Hepatocyte (in vitro differentiated cells): ENCODE measurements around the gene C2CD4C. TPM values are rescaled to one million over a fixed set of nuclear protein-coding genes. Genes with fewer than 3 reads are reported as not detected.
A peak's percentile ranks its signal among the peaks of the same experiment; 100 is the strongest.
"Not testable (repeated sequence)": the region's sequence is repeated elsewhere in the genome, so short reads cannot be mapped to it uniquely, and the experiment has no call there.

ENCODE experiments used
- DNase-seq: peaks from one replicate; pipeline ENCODE4 v3.0.0-alpha.2; 2016; ENCODE audit warnings: low spot score
- H2AFZ ChIP-seq: fragments of 200-600 bp; sonication (generic); 2 replicates; pipeline ENCODE4 v1.6.0; 2016; ENCODE audit warnings: antibody characterized with exemption, mild to moderate bottlenecking
- H3K27ac ChIP-seq: fragments of 200-600 bp; sonication (generic); 2 replicates; pipeline ENCODE4 v1.5.1; 2016; ENCODE audit warnings: mild to moderate bottlenecking
- H3K27me3 ChIP-seq: fragments of 200-600 bp; sonication (generic); 2 replicates; pipeline ENCODE4 v1.6.1; 2016
- H3K36me3 ChIP-seq: fragments of 200-600 bp; sonication (generic); replicated peaks from 2 replicates; pipeline ENCODE4 v1.5.1; 2016; ENCODE audit warnings: low read depth; ENCODE audit not compliant: insufficient read depth
- H3K4me1 ChIP-seq: fragments of 200-600 bp; sonication (generic); 2 replicates; pipeline ENCODE4 v1.5.1; 2016; ENCODE audit warnings: mild to moderate bottlenecking, moderate library complexity; ENCODE audit not compliant: insufficient read depth
- H3K4me2 ChIP-seq: fragments of 200-600 bp; sonication (generic); 2 replicates; pipeline ENCODE4 v1.6.0; 2016
- H3K4me3 ChIP-seq: fragments of 200-600 bp; sonication (generic); 2 replicates; pipeline ENCODE4 v1.5.1; 2016; ENCODE audit warnings: mild to moderate bottlenecking
- H3K79me2 ChIP-seq: fragments of 200-600 bp; sonication (generic); 2 replicates; pipeline ENCODE4 v1.6.0; 2017; ENCODE audit warnings: mild to moderate bottlenecking
- H3K9me2 ChIP-seq: fragments of 200-600 bp; sonication (generic); replicated peaks from 2 replicates; pipeline ENCODE4 v1.6.0; 2017; ENCODE audit warnings: mild to moderate bottlenecking; ENCODE audit not compliant: insufficient read depth
- H3K9me3 ChIP-seq: fragments of 200-600 bp; sonication (generic); 2 replicates; pipeline ENCODE4 v1.5.1; 2016; ENCODE audit warnings: low read depth, mild to moderate bottlenecking
- H4K20me1 ChIP-seq: fragments of 200-600 bp; sonication (generic); 2 replicates; pipeline ENCODE4 v1.6.0; 2016; ENCODE audit warnings: mild to moderate bottlenecking; ENCODE audit not compliant: insufficient read depth, poor library complexity, severe bottlenecking
- EZH2 ChIP-seq: fragments of 200-600 bp; sonication (generic); IDR thresholded peaks from 2 replicates; pipeline ENCODE4 v1.6.1; 2016; ENCODE audit warnings: antibody characterized with exemption, mild to moderate bottlenecking, borderline replicate concordance
- EZH2phosphoT487 ChIP-seq: fragments of 200-600 bp; sonication (generic); IDR thresholded peaks from one replicate; pipeline ENCODE4 v1.6.1; 2018; ENCODE audit warnings: antibody characterized with exemption, mild to moderate bottlenecking, low read depth, moderate library complexity; ENCODE audit not compliant: unreplicated experiment, severe bottlenecking
- WGBS: methylation state at CpG from one replicate; pipeline ENCODE4 v1.1.6; 2016; ENCODE audit warnings: low lambda C conversion rate; ENCODE audit errors: missing lambda C conversion rate; 5-methylcytosine and 5-hydroxymethylcytosine counted together
- polyA plus RNA-seq: library from polyadenylated mRNA; unstranded; fragments of >200 nt; fragmentation: Nextera tagmentation; extraction: Ambion mirVana; gene quantifications from 2 replicates; pipeline ENCODE4 v1.2.1, GENCODE V29; 2016
- total RNA-seq: library from RNA; depleted of rRNA; stranded (reverse); fragments of >200 nt; gene quantifications from 2 replicates; pipeline ENCODE4 v1.2.3, GENCODE V29; 2014
- TF ChIP-seq, protein P1 (sequence below): fragments of 200-600 bp; sonication (generic); IDR thresholded peaks from 2 replicates; pipeline ENCODE4 v1.5.1; 2016; ENCODE audit warnings: antibody characterized with exemption, mild to moderate bottlenecking; ENCODE audit not compliant: poor library complexity

C2CD4C gene
- total and polyA plus RNA-seq, 2 experiments from 2014 or later, result 3.4 to 4.6 TPM

GRCh38 chr19:411723-412355 lies 2.9 kb upstream of the C2CD4C start:
- Histone ChIP-seq H3K4me1 (peaks cover 7% of the 10 kb centered on the region), H3K27ac (no peak overlapping the region), H3K9me2 (no peaks in the 10 kb centered on the region), H3K4me3 (no peak overlapping the region), H2AFZ (no peak overlapping the region), H3K9me3 (no peaks in the 10 kb centered on the region), H4K20me1 (no peaks in the 10 kb centered on the region), H3K27me3 (peaks cover 12% of the 10 kb centered on the region), H3K36me3 (no peaks in the 10 kb centered on the region), H3K4me2 (peak overlapping the region; percentile 57), H3K79me2 (no peaks in the 10 kb centered on the region)
- WGBS, result 53% methylated on average over 13 of the region's 13 CpGs
- no peak for DNase-seq
- no peak for TF ChIP-seq EZH2
- TF ChIP-seq, protein P1, sequence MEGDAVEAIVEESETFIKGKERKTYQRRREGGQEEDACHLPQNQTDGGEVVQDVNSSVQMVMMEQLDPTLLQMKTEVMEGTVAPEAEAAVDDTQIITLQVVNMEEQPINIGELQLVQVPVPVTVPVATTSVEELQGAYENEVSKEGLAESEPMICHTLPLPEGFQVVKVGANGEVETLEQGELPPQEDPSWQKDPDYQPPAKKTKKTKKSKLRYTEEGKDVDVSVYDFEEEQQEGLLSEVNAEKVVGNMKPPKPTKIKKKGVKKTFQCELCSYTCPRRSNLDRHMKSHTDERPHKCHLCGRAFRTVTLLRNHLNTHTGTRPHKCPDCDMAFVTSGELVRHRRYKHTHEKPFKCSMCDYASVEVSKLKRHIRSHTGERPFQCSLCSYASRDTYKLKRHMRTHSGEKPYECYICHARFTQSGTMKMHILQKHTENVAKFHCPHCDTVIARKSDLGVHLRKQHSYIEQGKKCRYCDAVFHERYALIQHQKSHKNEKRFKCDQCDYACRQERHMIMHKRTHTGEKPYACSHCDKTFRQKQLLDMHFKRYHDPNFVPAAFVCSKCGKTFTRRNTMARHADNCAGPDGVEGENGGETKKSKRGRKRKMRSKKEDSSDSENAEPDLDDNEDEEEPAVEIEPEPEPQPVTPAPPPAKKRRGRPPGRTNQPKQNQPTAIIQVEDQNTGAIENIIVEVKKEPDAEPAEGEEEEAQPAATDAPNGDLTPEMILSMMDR, result no peak
- no peak for TF ChIP-seq EZH2phosphoT487

- H3K9me3 ChIP-seq, H3K27ac ChIP-seq, H3K79me2 ChIP-seq, DNase-seq, H3K9me2 ChIP-seq, H3K36me3 ChIP-seq, H3K4me2 ChIP-seq, H4K20me1 ChIP-seq, H3K4me3 ChIP-seq, H3K4me1 ChIP-seq, H2AFZ ChIP-seq: not testable (repeated sequence)
- peaks cover 12% of the 10 kb centered on the region for H3K27me3 ChIP-seq
- 93% methylated on average over 13 of the region's 22 CpGs for WGBS
These were observed 2.3 kb upstream of the C2CD4C start for GRCh38 chr19:411121-411722.

DNA sequence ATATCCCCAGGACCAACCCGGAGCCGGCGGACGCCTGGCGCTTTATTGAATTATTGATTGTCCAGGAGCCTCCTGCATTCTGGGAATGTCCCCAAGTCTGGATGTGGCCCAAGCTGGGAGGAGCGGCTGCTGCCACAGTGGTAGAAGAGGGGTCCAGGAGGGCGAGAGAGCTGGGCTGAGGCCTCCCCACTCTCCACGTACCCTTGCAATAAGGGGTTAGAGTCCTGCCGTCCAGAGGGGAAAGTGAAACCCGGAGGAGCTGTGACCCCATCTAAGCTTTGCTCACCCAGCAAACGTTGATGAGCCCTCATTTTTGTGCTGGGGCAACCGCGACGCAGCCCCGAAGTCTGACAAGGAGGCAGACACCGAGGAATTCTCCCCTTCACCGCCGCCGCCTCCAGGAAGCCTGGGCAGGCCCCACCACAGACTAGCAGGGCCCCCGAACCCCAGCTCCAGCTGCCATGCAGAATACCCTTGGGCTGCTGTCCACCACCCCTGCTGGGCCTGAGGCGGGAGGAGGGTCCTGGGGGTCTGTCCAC lies 1.4 kb upstream of the C2CD4C start:
- DNase-seq, result no peak
- H3K9me3 ChIP-seq, result no peaks in the 10 kb centered on the region
- H3K9me2 ChIP-seq, result no peaks in the 10 kb centered on the region
- peaks cover 7% of the 10 kb centered on the region for H3K4me1 ChIP-seq
- TF ChIP-seq, protein P1, result no peak
- TF ChIP-seq EZH2, result no peak
- no peak for TF ChIP-seq EZH2phosphoT487
- 81% methylated on average over 21 of the region's 21 CpGs for WGBS
- no peaks in the 10 kb centered on the region for H4K20me1 ChIP-seq
- H3K79me2 ChIP-seq, result no peaks in the 10 kb centered on the region
- H3K4me3 ChIP-seq, result no peak overlapping the region
- H3K4me2 ChIP-seq, result no peak overlapping the region
- no peaks in the 10 kb centered on the region for H3K36me3 ChIP-seq
- H3K27me3 ChIP-seq, result peaks cover 12% of the 10 kb centered on the region
- no peak overlapping the region for H3K27ac ChIP-seq
- H2AFZ ChIP-seq, result no peak overlapping the region

DNA sequence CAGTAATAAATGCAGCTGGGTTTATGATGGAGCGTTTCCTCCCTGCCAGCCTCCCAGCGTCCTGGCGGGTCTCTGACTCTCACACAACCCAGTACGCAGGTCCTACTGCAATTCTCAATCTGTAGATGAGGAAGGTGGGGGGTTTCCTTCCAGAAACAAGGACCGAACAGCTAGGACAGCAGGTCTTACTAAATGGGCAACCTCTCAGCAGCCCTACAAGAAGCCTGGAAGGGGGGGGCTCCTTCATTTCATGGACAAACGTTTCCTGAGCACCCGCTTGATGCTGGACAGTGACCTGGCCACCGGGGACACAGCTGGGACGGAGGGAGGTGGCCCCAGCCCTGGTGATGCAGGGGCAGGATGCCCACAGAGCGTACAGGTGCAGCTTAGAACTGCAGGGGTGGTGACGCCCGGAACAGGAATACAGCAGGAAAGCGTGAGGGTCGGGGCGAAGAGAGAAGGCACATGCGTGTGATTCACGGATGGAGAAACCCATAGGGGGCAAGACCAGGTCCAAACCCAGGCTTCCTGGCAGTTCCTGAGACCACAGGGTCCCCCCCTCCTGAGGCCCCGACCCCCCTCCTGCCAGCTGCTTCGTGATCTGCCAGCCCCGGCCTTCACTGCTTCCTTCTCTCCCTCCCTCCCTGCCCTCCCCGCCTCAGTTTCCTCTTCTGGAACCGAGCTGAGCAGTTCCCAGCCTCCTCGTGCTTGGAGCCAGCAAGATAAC lies 732 bp upstream of the C2CD4C start:
- Histone ChIP-seq H3K27ac (no peak overlapping the region), H2AFZ (no peak overlapping the region), H3K9me3 (no peaks in the 10 kb centered on the region), H3K36me3 (no peaks in the 10 kb centered on the region), H3K4me3 (peak overlapping the region; percentile 58), H4K20me1 (no peaks in the 10 kb centered on the region), H3K4me1 (peaks cover 7% of the 10 kb centered on the region), H3K79me2 (no peaks in the 10 kb centered on the region), H3K27me3 (peaks cover 12% of the 10 kb centered on the region), H3K9me2 (no peaks in the 10 kb centered on the region), H3K4me2 (peak overlapping the region; percentile 100)
- DNase-seq, result no peak
- 11% methylated on average over 14 of the region's 23 CpGs for WGBS
- TF ChIP-seq, protein P1, result no peak
- no peak for TF ChIP-seq EZH2phosphoT487
- TF ChIP-seq EZH2, result no peak
